A549 (cell line): ENCODE data around the gene FNDC10. TPM values are rescaled to one million over a fixed set of nuclear protein-coding genes. Genes with fewer than 3 reads are reported as not detected.

Experiments used
- ATAC-seq, 2 experiments: fragments of 200-7000 bp in 1 of 2; fragments of >200 bp in 1 of 2; cut with Nextera tagmentation in 1 of 2; cut with Tn5 transposase in 1 of 2; 3 replicates each; pipeline versions ENCODE4 v1.8.0 to v1.9.1; 2018 to 2020; ENCODE audit warnings: mild to moderate bottlenecking in 1 of 2, moderate library complexity in 1 of 2
- CTCF ChIA-PET: fragments of 300-600 bp; sonication (Branson Sonifier 250); formaldehyde crosslinking; extraction: SDS; loops from one replicate; lab custom pipeline; 2021; ENCODE audit warnings: antibody characterized with exemption, inconsistent platforms; lab: Yijun Ruan, JAX
- POLR2A ChIA-PET: fragments of 350-600 bp; formaldehyde crosslinking; extraction: SDS; loops from one replicate; lab custom pipeline; 2021; ENCODE audit warnings: antibody characterized with exemption, inconsistent platforms; lab: Yijun Ruan, JAX
- DNase-seq, 2 experiments: peaks; one replicate each; pipeline versions ENCODE4 v3.0.0 to v3.0.0-alpha.2; 2011 to 2016; ENCODE audit warnings: low read depth in 1 of 2, low spot score in 1 of 2
- FAIRE-seq: peaks from 2 replicates; lab custom pipeline; 2011; peaks lifted over from hg19 to GRCh38; lab: Jason Lieb, UNC
- H3K27ac ChIP-seq, 2 experiments: fragments of >200 bp; sonication (Bioruptor Twin); formaldehyde crosslinking; 3 replicates each; pipeline ENCODE4 v1.5.1; 2016 to 2017
- H3K4me1 ChIP-seq: fragments of >200 bp; sonication (Bioruptor Twin); formaldehyde crosslinking; 3 replicates; pipeline ENCODE4 v1.6.1; 2016
- H3K4me2 ChIP-seq: fragments of >200 bp; sonication (Bioruptor Twin); formaldehyde crosslinking; 3 replicates; pipeline ENCODE4 v1.6.1; 2016
- H3K4me3 ChIP-seq: fragments of >200 bp; sonication (Bioruptor Twin); formaldehyde crosslinking; 3 replicates; pipeline ENCODE4 v1.5.1; 2016
- H3K9me3 ChIP-seq: fragments of >200 bp; sonication (Bioruptor Twin); formaldehyde crosslinking; 3 replicates; pipeline ENCODE4 v1.6.1; 2016
- BHLHE40 ChIP-seq: IDR thresholded peaks from 2 replicates; pipeline ENCODE4 v1.6.1; 2012; ENCODE audit warnings: low read depth, low read length, inconsistent platforms
- CHD2 ChIP-seq: fragments of 150-350 bp; IDR thresholded peaks from 2 replicates; pipeline ENCODE4 v1.6.1; 2014; ENCODE audit warnings: low read length; ENCODE audit not compliant: partially characterized antibody
- ELK1 ChIP-seq: fragments of 150-350 bp; IDR thresholded peaks from 2 replicates; pipeline ENCODE4 v1.6.1; 2014; ENCODE audit warnings: low read depth, mild to moderate bottlenecking, low read length
- FOSL2 ChIP-seq, 2 experiments: fragments of 450-650 bp in 1 of 2; fragments of >200 bp in 1 of 2; sonication (Bioruptor Twin) in 1 of 2; formaldehyde crosslinking; IDR thresholded peaks; 2 replicates each; pipeline versions ENCODE4 v1.5.0 to v1.6.1; 2016 to 2020; ENCODE audit warnings: mild to moderate bottlenecking in 1 of 2, moderate library complexity in 1 of 2
- GATA3 ChIP-seq: IDR thresholded peaks from 2 replicates; pipeline ENCODE4 v1.6.1; 2012; ENCODE audit warnings: borderline replicate concordance
- HEYL ChIP-seq: fragments of 250-450 bp; sonication (Bioruptor Pico); IDR thresholded peaks from 2 replicates; pipeline ENCODE4 v1.8.0; 2021; ENCODE audit warnings: mild to moderate bottlenecking, moderate library complexity
- JUN ChIP-seq, 2 experiments: fragments of >200 bp; sonication (Bioruptor Twin); formaldehyde crosslinking; IDR thresholded peaks; 2 replicates in 1 of 2; 3 replicates in 1 of 2; pipeline ENCODE4 v1.6.1; 2016 to 2017
- JUNB ChIP-seq: fragments of >200 bp; sonication (Bioruptor Twin); formaldehyde crosslinking; IDR thresholded peaks from 2 replicates; pipeline ENCODE4 v1.6.1; 2016
- KDM5A ChIP-seq: fragments of 200-600 bp; sonication (generic); IDR thresholded peaks from 2 replicates; pipeline ENCODE4 v1.6.1; 2016; ENCODE audit warnings: antibody characterized with exemption, mild to moderate bottlenecking
- MAZ ChIP-seq: fragments of 150-350 bp; IDR thresholded peaks from 2 replicates; pipeline ENCODE4 v1.6.1; 2014; ENCODE audit warnings: antibody characterized with exemption, low read depth, low read length, borderline replicate concordance
- POLR2AphosphoS2 ChIP-seq: conservative IDR thresholded peaks from 2 replicates; pipeline ENCODE4 v1.6.1; 2012; ENCODE audit warnings: low read length, improper control_type of control experiment, inconsistent platforms
- RAD21 ChIP-seq, 2 experiments: fragments of >200 bp in 1 of 2; sonication (Bioruptor Twin) in 1 of 2; formaldehyde crosslinking in 1 of 2; IDR thresholded peaks in 1 of 2; conservative IDR thresholded peaks in 1 of 2; 2 replicates in 1 of 2; 3 replicates in 1 of 2; pipeline ENCODE4 v1.6.1; 2012 to 2018; ENCODE audit warnings: inconsistent platforms in 1 of 2
- SREBF2 ChIP-seq: fragments of 450-650 bp; IDR thresholded peaks from 2 replicates; pipeline ENCODE4 v1.6.1; 2014; ENCODE audit warnings: mild to moderate bottlenecking, moderate library complexity
- TP53 ChIP-seq: fragments of 250-450 bp; sonication (Bioruptor Pico); IDR thresholded peaks from 2 replicates; pipeline ENCODE4 v1.5.0; 2021; ENCODE audit warnings: mild to moderate bottlenecking, moderate library complexity
- ZFP36 ChIP-seq: fragments of 450-650 bp; IDR thresholded peaks from 2 replicates; pipeline ENCODE4 v1.6.1; 2014; ENCODE audit warnings: borderline replicate concordance; ENCODE audit not compliant: partially characterized antibody
- ZSCAN20 ChIP-seq: fragments of 250-450 bp; sonication (Bioruptor Pico); IDR thresholded peaks from 2 replicates; pipeline ENCODE4 v1.8.0; 2022; ENCODE audit warnings: mild to moderate bottlenecking, moderate library complexity
- WGBS: methylation state at CpG from one replicate; pipeline ENCODE4 v1.1.6; 2017; ENCODE audit errors: missing lambda C conversion rate; 5-methylcytosine and 5-hydroxymethylcytosine counted together
- polyA plus RNA-seq, 4 experiments: library from polyadenylated mRNA; depleted of rRNA in 3 of 4; stranded (reverse); fragments of >200 nt; fragmentation: RNase III in 1 of 4; extraction: RNeasy Plus Mini Kit Qiagen cat#74134 plus additional on column Dnase treatment in 1 of 4; gene quantifications; 2 replicates in 3 of 4; 3 replicates in 1 of 4; pipeline ENCODE4 v1.2.3, GENCODE V29; 2011 to 2017

The FNDC10 gene
- polyA plus RNA-seq, 2 of the 4 experiments (the other 2 are of a cell fraction) = 0.56 to 4.0 TPM

- ChIA-PET POLR2A (no interaction called here), CTCF (no interaction called here)
- DNase-seq (no peak), ATAC-seq (no peak), FAIRE-seq (no peak)
- Histone ChIP-seq H3K4me2 (no peak overlapping the region), H3K4me3 (no peak overlapping the region), H3K4me1 (no peaks in the 10 kb centered on the region), H3K27ac (no peak overlapping the region), H3K9me3 (no peaks in the 10 kb centered on the region)
- TF ChIP-seq MAZ = no peak
- no peak for TF ChIP-seq KDM5A
- no peak for TF ChIP-seq GATA3
- no peak for TF ChIP-seq CHD2
- no peak for TF ChIP-seq ELK1
- 95% methylated on average over 22 of the region's 28 CpGs for WGBS
These were observed 25.5 kb upstream of the FNDC10 start for GRCh38 chr1:1625404-1625775.

- TF ChIP-seq RAD21 (conservative IDR thresholded peaks at IDR 0.05 in 1 of 2, IDR thresholded peaks at IDR 0.05 in 1 of 2) = no peak
- no peak for TF ChIP-seq JUN (IDR thresholded peaks at IDR 0.05)
- no peak for TF ChIP-seq ZSCAN20 (CRISPR knock-in tag)
- no peak for TF ChIP-seq ZFP36
- no peak for TF ChIP-seq BHLHE40
- 91% methylated on average over 7 of the region's 38 CpGs for WGBS
- CTCF ChIA-PET = no interaction called here
- ATAC-seq (no peak), DNase-seq (no peak), FAIRE-seq (no peak)
- POLR2A ChIA-PET = no interaction called here
- H3K4me1 ChIP-seq = no peaks in the 10 kb centered on the region
- H3K4me3 ChIP-seq = no peak overlapping the region
- H3K27ac ChIP-seq = no peak overlapping the region
- no peak overlapping the region for H3K4me2 ChIP-seq
- no peaks in the 10 kb centered on the region for H3K9me3 ChIP-seq
These were observed 24.8 kb upstream of the FNDC10 start for GRCh38 chr1:1624443-1625403.

GRCh38 chr1:1623631-1624442 is 23.9 kb upstream of the FNDC10 start:
- Histone ChIP-seq H3K4me1 (no peaks in the 10 kb centered on the region), H3K9me3 (no peaks in the 10 kb centered on the region), H3K4me3 (no peak overlapping the region), H3K27ac (no peak overlapping the region), H3K4me2 (no peak overlapping the region)
- no peak for DNase-seq
- WGBS = 94% methylated on average over 11 of the region's 51 CpGs
- no peak for FAIRE-seq
- ChIA-PET CTCF (no interaction called here), POLR2A (no interaction called here)
- no peak for ATAC-seq
- TF ChIP-seq HEYL (CRISPR knock-in tag) = no peak
- no peak for TF ChIP-seq POLR2AphosphoS2
- TF ChIP-seq SREBF2 = no peak
- TF ChIP-seq ELK1 = no peak
- TF ChIP-seq RAD21 (conservative IDR thresholded peaks at IDR 0.05 in 1 of 2, IDR thresholded peaks at IDR 0.05 in 1 of 2) = no peak
- TF ChIP-seq ZSCAN20 (CRISPR knock-in tag) = no peak

- no CpG with 5 or more reads among the region's 33 CpGs for WGBS
- TF ChIP-seq FOSL2 (IDR thresholded peaks at IDR 0.05) = no peak
- TF ChIP-seq FOSL2 (CRISPR knock-in tag; IDR thresholded peaks at IDR 0.05) = no peak
- no peak for TF ChIP-seq JUNB
- no peak for TF ChIP-seq JUN (IDR thresholded peaks at IDR 0.05)
- no peak for TF ChIP-seq TP53 (CRISPR knock-in tag)
- ChIA-PET POLR2A (no interaction called here), CTCF (no interaction called here)
- H3K4me1 ChIP-seq = no peaks in the 10 kb centered on the region
- H3K4me2 ChIP-seq = no peak overlapping the region
- no peaks in the 10 kb centered on the region for H3K9me3 ChIP-seq
- H3K4me3 ChIP-seq = no peak overlapping the region
- H3K27ac ChIP-seq = no peak overlapping the region
- DNase-seq (no peak), ATAC-seq (no peak), FAIRE-seq (no peak)
These were observed 23.3 kb upstream of the FNDC10 start for GRCh38 chr1:1623181-1623630.
